ENCODE data around the gene SENP1.
"Not testable (repeated sequence)": the region's sequence is repeated elsewhere in the genome, so short reads cannot be mapped to it uniquely, and the experiment has no call there.

The SENP1 gene

GRCh38 chr12:48125985-48126384, 20.1 kb upstream of the SENP1 start:
- Histone ChIP-seq H3K9me3 (ENCODE audit: control insufficient read depth, insufficient read depth, low read length) (no peaks in the 10 kb centered on the region), H3K4me3 (ENCODE audit: low read depth, low read length) (no peak overlapping the region), H3K4me1 (ENCODE audit: control insufficient read depth, insufficient read depth, low read length) (no peaks in the 10 kb centered on the region), H3K27me3 (ENCODE audit: control insufficient read depth, insufficient read depth, low read length) (no peaks in the 10 kb centered on the region), H3K9ac (ENCODE audit: low read depth, low read length) (no peak overlapping the region), H3K36me3 (ENCODE audit: control insufficient read depth, insufficient read depth, low read length) (no peaks in the 10 kb centered on the region)

GRCh38 chr12:48125542-48125941, 19.7 kb upstream of the SENP1 start:
- not testable (repeated sequence) for H3K4me1 ChIP-seq (ENCODE audit: control insufficient read depth, insufficient read depth, low read length); H3K9me3 ChIP-seq (ENCODE audit: control insufficient read depth, insufficient read depth, low read length); H3K36me3 ChIP-seq (ENCODE audit: control insufficient read depth, insufficient read depth, low read length); H3K9ac ChIP-seq (ENCODE audit: low read depth, low read length); H3K4me3 ChIP-seq (ENCODE audit: low read depth, low read length); H3K27me3 ChIP-seq (ENCODE audit: control insufficient read depth, insufficient read depth, low read length)

GRCh38 chr12:48123169-48123568, 17.3 kb upstream of the SENP1 start:
- Histone ChIP-seq H3K4me3 (ENCODE audit: low read depth, low read length) (no peak overlapping the region), H3K36me3 (ENCODE audit: control insufficient read depth, insufficient read depth, low read length) (no peaks in the 10 kb centered on the region), H3K27me3 (ENCODE audit: control insufficient read depth, insufficient read depth, low read length) (no peaks in the 10 kb centered on the region), H3K4me1 (ENCODE audit: control insufficient read depth, insufficient read depth, low read length) (no peaks in the 10 kb centered on the region), H3K9me3 (ENCODE audit: control insufficient read depth, insufficient read depth, low read length) (no peaks in the 10 kb centered on the region), H3K9ac (ENCODE audit: low read depth, low read length) (no peak overlapping the region)

GRCh38 chr12:48122065-48122834, 16.4 kb upstream of the SENP1 start:
- no peaks in the 10 kb centered on the region for H3K27me3 ChIP-seq (ENCODE audit: control insufficient read depth, insufficient read depth, low read length)
- no peaks in the 10 kb centered on the region for H3K4me1 ChIP-seq (ENCODE audit: control insufficient read depth, insufficient read depth, low read length)
- no peak overlapping the region for H3K4me3 ChIP-seq (ENCODE audit: low read depth, low read length)
- no peaks in the 10 kb centered on the region for H3K9me3 ChIP-seq (ENCODE audit: control insufficient read depth, insufficient read depth, low read length)
- H3K36me3 ChIP-seq (ENCODE audit: control insufficient read depth, insufficient read depth, low read length), result no peaks in the 10 kb centered on the region
- H3K9ac ChIP-seq (ENCODE audit: low read depth, low read length), result no peak overlapping the region

DNA sequence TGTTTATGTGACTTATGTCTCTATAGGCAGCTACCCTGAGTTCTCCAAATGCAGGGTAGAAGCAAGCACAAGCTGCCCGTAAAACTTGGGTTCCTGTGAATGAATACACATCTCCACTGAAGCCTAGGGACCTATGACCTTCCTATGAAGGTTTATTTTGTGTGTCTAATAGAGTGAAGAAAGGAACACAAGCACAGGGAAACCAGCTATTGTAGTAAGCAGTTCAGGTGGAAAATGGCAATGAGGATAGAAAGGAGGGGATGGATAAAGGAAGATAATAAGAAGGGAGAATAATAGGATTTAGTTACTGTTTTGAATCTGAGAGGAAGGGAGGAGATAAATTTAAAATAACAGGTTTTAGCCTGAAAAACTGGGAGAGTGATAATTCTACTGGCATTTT, 15.6 kb upstream of the SENP1 start:
- Histone ChIP-seq H3K9ac (ENCODE audit: low read depth, low read length) (no peak overlapping the region), H3K4me3 (ENCODE audit: low read depth, low read length) (no peak overlapping the region), H3K9me3 (ENCODE audit: control insufficient read depth, insufficient read depth, low read length) (no peaks in the 10 kb centered on the region), H3K27me3 (ENCODE audit: control insufficient read depth, insufficient read depth, low read length) (no peaks in the 10 kb centered on the region), H3K36me3 (ENCODE audit: control insufficient read depth, insufficient read depth, low read length) (no peaks in the 10 kb centered on the region), H3K4me1 (ENCODE audit: control insufficient read depth, insufficient read depth, low read length) (no peaks in the 10 kb centered on the region)

- H3K4me1 ChIP-seq (ENCODE audit: control insufficient read depth, insufficient read depth, low read length), result no peaks in the 10 kb centered on the region
- no peaks in the 10 kb centered on the region for H3K36me3 ChIP-seq (ENCODE audit: control insufficient read depth, insufficient read depth, low read length)
- H3K27me3 ChIP-seq (ENCODE audit: control insufficient read depth, insufficient read depth, low read length), result no peaks in the 10 kb centered on the region
- peak overlapping the region; percentile 77 for H3K4me3 ChIP-seq (ENCODE audit: low read depth, low read length)
- H3K9me3 ChIP-seq (ENCODE audit: control insufficient read depth, insufficient read depth, low read length), result no peaks in the 10 kb centered on the region
- H3K9ac ChIP-seq (ENCODE audit: low read depth, low read length), result peak overlapping the region; percentile 75
Measured at GRCh38 chr12:48119834-48120195, 13.9 kb upstream of the SENP1 start.

- Histone ChIP-seq H3K4me1 (ENCODE audit: control insufficient read depth, insufficient read depth, low read length) (no peaks in the 10 kb centered on the region), H3K9ac (ENCODE audit: low read depth, low read length) (peak within 1 kb of the TSS; percentile 75), H3K4me3 (ENCODE audit: low read depth, low read length) (peak within 1 kb of the TSS; percentile 77), H3K36me3 (ENCODE audit: control insufficient read depth, insufficient read depth, low read length) (no peaks in the 10 kb centered on the region), H3K27me3 (ENCODE audit: control insufficient read depth, insufficient read depth, low read length) (no peaks in the 10 kb centered on the region), H3K9me3 (ENCODE audit: control insufficient read depth, insufficient read depth, low read length) (no peaks in the 10 kb centered on the region)
Measured at GRCh38 chr12:48119078-48119833, 13.4 kb upstream of the SENP1 start, which contains the start of gene PFKM. Gene PFKM (plus strand): TSS chr12:48119364. CDS start chr12:48122775, 3,411 bp downstream.

DNA sequence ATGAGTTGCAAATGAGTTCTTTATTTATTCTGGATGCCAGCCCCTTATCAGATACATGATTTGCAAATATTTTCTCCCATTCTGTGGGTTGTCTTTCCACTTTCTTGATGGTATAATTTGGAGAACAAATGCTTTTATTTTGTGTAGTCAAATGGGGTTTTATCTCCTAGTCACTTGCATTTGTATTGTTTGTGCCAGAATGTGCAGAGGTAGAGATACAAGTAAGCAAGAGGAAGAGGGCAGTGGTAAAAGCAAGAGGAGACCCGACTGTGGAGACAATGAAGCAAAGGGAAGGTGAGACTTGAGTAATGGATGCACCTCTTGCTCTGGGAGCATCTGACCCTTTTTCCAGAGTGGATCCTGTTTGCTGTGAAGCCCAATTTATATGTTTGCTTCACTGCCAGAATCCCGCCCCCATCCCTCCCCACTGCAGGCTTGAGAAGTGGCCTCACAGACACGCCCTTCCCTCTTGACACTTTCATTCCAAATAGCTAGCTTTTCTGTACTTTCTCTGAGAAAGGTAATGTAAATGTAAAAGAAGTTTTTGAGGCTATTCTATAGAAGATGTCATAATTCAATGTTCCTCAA, 12.5 kb upstream of the SENP1 start:
- no peaks in the 10 kb centered on the region for H3K9me3 ChIP-seq (ENCODE audit: control insufficient read depth, insufficient read depth, low read length)
- H3K4me3 ChIP-seq (ENCODE audit: low read depth, low read length), result peak overlapping the region; percentile 77
- H3K27me3 ChIP-seq (ENCODE audit: control insufficient read depth, insufficient read depth, low read length), result no peaks in the 10 kb centered on the region
- no peak overlapping the region for H3K9ac ChIP-seq (ENCODE audit: low read depth, low read length)
- no peaks in the 10 kb centered on the region for H3K4me1 ChIP-seq (ENCODE audit: control insufficient read depth, insufficient read depth, low read length)
- no peaks in the 10 kb centered on the region for H3K36me3 ChIP-seq (ENCODE audit: control insufficient read depth, insufficient read depth, low read length)

- H3K4me3 ChIP-seq (ENCODE audit: low read depth, low read length), result no peak overlapping the region
- no peaks in the 10 kb centered on the region for H3K4me1 ChIP-seq (ENCODE audit: control insufficient read depth, insufficient read depth, low read length)
- peaks cover 5% of the 10 kb centered on the region for H3K27me3 ChIP-seq (ENCODE audit: control insufficient read depth, insufficient read depth, low read length)
- H3K9me3 ChIP-seq (ENCODE audit: control insufficient read depth, insufficient read depth, low read length), result no peaks in the 10 kb centered on the region
- H3K9ac ChIP-seq (ENCODE audit: low read depth, low read length), result no peak overlapping the region
- no peaks in the 10 kb centered on the region for H3K36me3 ChIP-seq (ENCODE audit: control insufficient read depth, insufficient read depth, low read length)
Measured at GRCh38 chr12:48115957-48116356, 10.1 kb upstream of the SENP1 start.

- not testable (repeated sequence) for H3K36me3 ChIP-seq (ENCODE audit: control insufficient read depth, insufficient read depth, low read length); H3K4me1 ChIP-seq (ENCODE audit: control insufficient read depth, insufficient read depth, low read length); H3K4me3 ChIP-seq (ENCODE audit: low read depth, low read length); H3K9me3 ChIP-seq (ENCODE audit: control insufficient read depth, insufficient read depth, low read length); H3K9ac ChIP-seq (ENCODE audit: low read depth, low read length)
- peaks cover 10% of the 10 kb centered on the region for H3K27me3 ChIP-seq (ENCODE audit: control insufficient read depth, insufficient read depth, low read length)
Measured at GRCh38 chr12:48111312-48111693, 5.4 kb upstream of the SENP1 start.

DNA sequence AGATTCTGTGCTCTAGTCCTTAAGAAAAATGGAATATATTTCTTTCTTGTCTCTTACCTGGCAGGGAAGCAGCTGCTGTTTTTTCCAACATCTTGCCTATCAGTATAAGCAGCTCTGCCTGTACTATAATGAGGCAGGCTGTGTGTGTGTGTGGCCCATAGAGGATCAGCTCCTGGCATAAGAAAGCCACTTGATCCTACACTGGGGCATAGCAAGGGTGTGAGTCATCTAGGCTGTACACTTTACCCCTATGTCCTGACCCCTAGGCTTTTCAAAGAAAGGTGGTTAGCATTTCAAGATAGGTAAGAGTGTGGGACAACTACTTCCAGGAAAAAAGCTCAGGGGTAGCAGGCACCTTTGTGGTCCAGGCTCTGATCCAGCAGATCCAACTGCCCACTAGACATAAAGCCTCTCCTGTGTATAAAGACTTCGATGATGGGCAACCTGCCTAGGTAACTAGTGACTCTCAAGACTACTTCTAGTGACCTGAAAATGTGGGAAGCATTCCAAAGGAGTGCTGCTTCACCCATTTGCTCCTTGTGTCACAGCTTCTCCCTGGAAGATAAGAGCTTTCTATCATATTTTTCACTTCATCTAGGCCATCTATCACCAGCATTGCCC, 4.9 kb upstream of the SENP1 start:
- H3K27me3 ChIP-seq (ENCODE audit: control insufficient read depth, insufficient read depth, low read length), result peaks cover 10% of the 10 kb centered on the region

More for the DNA sequence above, 4.9 kb upstream of the SENP1 start:
- H3K4me1 ChIP-seq (ENCODE audit: control insufficient read depth, insufficient read depth, low read length), result no peaks in the 10 kb centered on the region
- H3K9me3 ChIP-seq (ENCODE audit: control insufficient read depth, insufficient read depth, low read length), result no peaks in the 10 kb centered on the region
- no peak overlapping the region for H3K4me3 ChIP-seq (ENCODE audit: low read depth, low read length)
- no peaks in the 10 kb centered on the region for H3K36me3 ChIP-seq (ENCODE audit: control insufficient read depth, insufficient read depth, low read length)
- no peak overlapping the region for H3K9ac ChIP-seq (ENCODE audit: low read depth, low read length)

Data from iPS-15b (cell line).